ENCODE data around the gene STK24.

DNA sequence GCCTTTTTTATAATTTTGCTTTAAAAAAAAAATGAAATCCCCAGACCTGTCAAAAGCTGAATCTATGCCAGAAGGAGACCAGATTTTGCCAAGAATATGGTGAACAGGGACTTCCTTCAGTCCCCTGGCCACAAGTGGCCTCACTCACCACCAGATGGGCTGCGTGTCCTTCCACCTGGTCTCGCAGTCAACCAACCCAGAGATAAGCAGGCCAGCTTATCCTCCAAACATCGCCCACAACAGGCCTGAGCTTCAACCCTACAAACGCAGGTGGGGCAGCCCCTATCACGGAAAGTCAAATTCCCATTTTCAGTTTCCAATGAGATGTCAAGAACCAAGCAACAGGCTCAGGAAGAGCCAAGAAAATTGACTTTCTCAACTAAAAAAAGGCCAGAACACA, 30.5 kb downstream of the STK24 start:
- TF ChIP-seq, protein P1, sequence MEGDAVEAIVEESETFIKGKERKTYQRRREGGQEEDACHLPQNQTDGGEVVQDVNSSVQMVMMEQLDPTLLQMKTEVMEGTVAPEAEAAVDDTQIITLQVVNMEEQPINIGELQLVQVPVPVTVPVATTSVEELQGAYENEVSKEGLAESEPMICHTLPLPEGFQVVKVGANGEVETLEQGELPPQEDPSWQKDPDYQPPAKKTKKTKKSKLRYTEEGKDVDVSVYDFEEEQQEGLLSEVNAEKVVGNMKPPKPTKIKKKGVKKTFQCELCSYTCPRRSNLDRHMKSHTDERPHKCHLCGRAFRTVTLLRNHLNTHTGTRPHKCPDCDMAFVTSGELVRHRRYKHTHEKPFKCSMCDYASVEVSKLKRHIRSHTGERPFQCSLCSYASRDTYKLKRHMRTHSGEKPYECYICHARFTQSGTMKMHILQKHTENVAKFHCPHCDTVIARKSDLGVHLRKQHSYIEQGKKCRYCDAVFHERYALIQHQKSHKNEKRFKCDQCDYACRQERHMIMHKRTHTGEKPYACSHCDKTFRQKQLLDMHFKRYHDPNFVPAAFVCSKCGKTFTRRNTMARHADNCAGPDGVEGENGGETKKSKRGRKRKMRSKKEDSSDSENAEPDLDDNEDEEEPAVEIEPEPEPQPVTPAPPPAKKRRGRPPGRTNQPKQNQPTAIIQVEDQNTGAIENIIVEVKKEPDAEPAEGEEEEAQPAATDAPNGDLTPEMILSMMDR (IDR thresholded peaks at IDR 0.05; ENCODE audit: low read depth, low read length, poor library complexity, severe bottlenecking) = no peak
- TF ChIP-seq EZH2phosphoT487 (IDR thresholded peaks at IDR 0.05; ENCODE audit: borderline replicate concordance, low read length) = no peak
